HG03108 (cell line): ENCODE data around the gene PTPRD.
"Not testable (repeated sequence)": the region's sequence is repeated elsewhere in the genome, so short reads cannot be mapped to it uniquely, and the experiment has no call there.

Source experiments
- ATAC-seq: cut with Tn5 transposase; IDR thresholded peaks from one replicate; pipeline ENCODE4 v1.9.1; 2021; ENCODE audit warnings: moderate library complexity; ENCODE audit not compliant: unreplicated experiment

Gene PTPRD

DNA sequence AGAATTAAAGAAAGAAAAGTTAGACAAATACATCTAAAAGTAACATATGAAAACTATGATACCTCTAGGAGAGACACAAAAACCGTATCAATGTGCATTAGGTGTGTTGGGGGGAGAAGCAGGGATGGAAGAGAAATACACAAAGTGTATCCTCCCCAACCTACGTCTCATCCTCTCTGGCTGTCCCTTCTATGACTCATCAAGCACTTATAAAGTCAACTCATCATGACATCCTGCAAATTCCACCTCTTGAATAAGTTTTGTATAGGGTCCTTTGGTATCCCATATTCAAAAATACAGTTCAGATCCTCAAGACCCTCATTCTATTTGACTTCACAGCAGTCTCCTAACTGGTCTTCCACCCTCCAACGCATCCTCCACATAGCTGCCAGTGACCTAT is 1895.7 kb downstream of the PTPRD start:
- no peak for ATAC-seq

DNA sequence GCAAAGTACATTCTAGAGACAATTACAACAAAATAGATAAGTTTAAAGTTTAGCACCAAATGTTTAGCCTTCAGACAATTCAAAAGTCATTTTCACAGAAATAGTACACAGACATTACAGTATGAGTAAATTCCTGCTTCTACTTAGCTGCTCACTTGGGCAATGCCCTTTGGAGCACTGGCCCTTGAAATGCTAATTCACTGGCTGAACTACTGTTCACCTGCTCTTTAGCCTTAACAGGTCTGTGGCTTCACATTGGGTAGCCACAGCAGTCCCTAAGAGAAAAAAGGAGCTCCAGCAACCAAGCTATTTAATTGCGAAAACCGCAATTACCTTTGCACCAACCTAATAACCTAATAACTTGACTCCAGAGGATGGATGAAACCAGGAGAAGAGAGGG is 1897.0 kb downstream of the PTPRD start:
- ATAC-seq, result no peak

DNA sequence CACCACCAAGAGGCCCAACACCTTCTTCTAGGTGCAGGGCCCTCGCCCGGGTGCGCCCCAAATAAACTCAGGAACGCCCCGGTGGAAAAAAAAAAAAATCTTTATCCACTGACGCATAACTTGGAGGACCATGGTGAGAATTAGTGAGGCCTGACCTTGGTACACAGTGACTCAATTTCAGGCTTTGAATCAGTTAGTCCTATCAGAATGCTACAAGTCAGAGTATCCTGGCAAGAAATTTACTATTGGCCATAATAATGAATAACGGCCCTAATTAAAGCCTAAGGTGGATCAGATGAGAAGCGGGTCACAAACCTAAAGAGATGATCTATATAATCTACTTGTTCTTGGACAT is 1899.0 kb downstream of the PTPRD start:
- no peak for ATAC-seq

DNA sequence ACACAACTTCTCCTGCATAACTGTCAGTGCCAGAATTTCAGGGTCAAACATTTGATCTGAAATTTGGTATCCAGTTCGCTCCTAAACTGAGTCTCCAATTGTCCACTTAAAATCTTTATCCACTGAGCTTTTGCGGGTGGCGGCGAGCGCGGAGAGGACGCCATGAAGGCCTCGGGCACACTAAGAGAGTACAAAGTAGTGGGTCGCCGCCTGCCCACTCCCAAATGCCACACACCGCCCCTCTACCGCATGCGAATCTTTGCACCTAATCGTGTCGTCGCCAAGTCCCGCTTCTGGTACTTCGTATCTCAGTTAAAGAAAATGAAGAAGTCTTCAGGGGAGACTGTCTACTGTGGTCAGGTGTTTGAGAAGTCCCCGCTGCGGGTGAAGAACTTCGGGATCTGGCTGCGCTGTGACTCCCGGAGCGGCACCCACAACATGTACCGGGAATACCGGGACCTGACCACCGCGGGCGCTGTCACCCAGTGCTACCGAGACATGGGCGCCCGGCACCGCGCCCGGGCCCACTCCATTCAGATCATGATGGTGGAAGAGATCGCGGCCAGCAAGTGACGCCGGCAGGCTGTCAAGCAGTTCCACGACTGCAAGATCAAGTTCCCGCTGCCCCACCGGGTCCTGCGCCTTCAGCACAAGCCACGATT is 1899.5 kb downstream of the PTPRD start:
- ATAC-seq, result no peak

DNA sequence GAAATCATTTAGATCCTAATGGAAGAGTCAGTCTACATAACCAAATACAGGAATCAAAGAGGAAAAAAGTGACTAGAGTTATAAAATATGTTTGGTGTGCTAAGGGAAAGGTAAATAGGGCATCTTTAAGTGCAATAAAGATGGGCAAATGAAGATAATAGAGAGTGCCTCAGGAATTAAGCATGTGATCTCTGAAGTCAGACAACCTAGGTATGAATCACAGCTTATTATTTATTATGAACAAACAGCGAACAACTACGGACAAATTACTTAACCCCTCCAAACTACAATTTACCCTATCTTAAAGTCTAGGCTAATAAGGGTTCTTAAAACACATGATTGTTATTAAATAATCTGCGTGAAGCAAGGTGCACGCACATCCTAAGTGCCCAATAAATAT is 1903.1 kb downstream of the PTPRD start:
- no peak for ATAC-seq

DNA sequence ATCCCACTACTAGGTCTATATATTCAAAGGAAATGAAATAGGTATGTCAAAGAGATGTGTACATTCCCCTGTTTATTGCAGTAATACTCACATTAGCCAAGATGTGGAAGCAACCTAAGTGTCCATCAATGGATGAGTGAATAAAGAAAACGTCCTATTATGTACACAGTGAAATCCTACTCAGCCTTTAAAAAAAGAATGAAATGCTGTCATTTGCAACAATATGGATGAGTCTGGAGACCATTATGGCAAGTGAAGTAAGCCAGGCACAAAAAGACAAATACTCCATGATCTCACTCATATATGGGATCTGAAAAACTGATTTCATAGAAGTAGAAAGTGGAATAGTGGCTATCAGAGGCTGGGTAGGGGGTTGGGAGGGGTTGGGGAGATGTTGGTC is 1904.1 kb downstream of the PTPRD start:
- ATAC-seq, result no peak

DNA sequence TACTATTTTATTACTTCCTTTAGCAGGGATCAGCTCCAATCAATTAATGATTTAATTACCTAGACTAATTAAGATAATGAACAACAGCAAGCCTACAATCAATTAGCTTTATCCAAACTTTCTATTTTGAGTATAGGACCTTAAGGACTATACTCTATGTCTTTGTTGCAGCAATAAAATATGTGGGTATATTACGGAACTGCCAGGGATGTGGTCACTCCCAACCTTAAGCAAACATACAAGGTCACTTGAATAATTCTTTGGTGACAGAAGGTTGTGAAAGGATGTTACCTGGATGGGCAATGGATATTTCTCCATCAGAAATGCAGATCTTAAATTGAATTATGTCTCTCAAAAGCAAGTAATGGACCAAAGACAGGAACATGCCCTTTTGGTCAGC is 1905.8 kb downstream of the PTPRD start:
- ATAC-seq, result no peak

DNA sequence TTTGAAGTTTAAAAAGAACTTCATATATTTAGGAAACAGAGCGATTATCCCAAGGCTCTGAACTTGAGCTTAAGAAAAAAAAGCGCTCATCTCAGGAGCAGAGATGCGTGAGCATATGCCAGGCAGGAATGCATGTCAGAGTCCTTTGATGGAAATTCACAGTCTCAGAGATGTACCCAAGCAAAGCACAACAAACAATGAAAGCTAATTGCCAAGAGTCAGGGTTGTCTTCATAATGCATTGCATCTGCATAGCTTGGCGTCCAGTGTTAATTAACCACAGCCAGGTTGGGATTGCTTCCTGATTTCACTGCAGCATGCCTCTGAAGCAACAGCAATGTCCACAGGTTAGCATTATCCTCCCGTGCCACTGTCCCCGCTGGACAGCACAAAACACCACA is 1906.3 kb downstream of the PTPRD start:
- ATAC-seq, result no peak

DNA sequence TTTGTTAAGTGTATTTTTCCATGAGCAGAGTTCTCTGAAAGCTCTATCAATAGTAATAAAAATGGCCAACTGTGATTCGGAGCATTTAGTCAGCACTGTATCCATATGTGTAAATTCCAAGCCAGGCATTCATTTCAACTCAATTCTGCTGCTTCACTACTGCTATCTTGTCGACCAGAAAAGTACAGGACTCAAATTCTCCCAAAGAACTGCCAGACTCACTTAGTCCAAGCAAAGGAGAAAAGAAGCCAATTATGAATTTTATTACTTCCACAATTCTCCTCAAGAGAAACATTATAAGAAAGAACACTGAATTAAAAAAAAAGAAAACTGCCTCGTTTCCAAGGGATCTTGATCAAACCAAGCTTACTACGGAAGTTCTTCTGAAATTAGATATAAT is 1906.9 kb downstream of the PTPRD start:
- ATAC-seq, result no peak

DNA sequence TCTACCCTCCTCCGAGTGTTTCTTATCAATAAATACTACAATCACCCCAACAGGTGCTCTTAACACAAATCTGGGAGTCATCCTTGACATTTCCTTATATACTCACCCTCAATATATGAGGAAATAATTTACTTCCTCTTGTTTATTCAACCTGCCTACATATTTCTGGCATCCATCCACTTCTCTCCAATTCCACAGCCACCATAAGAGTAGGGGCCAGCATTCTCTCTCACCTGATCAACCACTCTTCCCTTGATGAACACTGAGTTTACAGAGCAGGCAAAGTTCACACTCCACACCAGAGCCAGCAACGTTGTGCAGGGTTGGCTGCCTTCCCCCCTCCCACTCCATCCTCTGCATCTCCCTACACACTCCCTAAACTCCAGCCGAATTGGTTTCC is 1908.9 kb downstream of the PTPRD start:
- ATAC-seq, result no peak

DNA sequence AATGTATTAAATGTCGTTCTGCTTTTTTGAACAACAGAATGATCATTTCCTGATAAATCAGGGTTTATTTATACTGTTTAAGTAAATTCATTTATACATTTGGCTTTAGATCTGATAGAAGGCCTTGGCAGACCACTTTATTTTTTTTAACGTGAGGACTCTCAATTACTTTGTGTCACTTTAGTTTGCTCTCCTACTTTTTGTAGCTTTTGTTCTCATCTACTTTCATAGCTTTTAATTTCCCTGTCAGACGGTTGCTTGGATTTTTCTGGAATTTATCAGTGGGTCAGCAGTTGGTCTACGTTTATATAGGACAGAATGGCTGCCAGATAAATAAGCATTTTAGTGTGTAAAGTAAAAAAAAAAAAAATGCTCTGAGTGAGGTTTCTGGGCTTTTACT is 1910.9 kb downstream of the PTPRD start:
- no peak for ATAC-seq

DNA sequence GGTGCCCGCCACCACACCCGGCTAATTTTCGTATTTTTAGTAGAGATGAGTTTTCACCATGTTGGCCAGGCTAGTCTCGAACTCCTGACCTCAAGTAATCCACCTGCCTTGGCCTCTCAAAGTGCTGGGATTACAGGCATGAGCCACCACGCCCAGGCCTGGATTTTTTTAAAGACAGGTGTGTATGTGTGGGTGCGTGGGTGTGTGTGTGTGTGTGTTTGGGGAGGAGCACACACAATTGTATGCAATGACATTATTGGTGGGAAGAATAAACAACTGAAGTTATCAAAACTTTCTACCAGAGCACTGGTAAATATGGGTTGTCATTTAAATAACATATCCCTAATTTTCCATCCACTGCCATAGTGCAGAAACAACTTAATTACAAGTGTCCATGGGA is 1915.2 kb downstream of the PTPRD start:
- ATAC-seq, result not testable (repeated sequence)

DNA sequence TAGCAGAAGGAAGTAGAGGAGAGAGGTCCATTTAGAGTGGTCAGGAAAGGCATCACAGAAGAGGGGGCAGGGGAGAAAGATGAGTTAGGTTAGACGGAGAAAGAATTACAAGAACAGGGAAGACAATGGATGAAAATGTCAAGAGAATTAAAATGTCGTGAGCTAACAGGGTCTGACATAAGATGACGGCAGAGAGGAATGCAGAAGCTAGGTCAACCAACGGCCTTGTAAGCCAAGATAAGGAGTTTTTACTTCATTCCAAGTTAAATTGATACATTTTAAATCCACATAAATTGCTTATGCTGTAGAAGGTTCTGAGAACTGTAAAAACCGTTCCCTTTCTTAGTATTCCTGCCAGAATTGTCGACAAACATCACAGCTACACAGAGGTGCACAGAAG is 1916.3 kb downstream of the PTPRD start:
- ATAC-seq, result no peak

DNA sequence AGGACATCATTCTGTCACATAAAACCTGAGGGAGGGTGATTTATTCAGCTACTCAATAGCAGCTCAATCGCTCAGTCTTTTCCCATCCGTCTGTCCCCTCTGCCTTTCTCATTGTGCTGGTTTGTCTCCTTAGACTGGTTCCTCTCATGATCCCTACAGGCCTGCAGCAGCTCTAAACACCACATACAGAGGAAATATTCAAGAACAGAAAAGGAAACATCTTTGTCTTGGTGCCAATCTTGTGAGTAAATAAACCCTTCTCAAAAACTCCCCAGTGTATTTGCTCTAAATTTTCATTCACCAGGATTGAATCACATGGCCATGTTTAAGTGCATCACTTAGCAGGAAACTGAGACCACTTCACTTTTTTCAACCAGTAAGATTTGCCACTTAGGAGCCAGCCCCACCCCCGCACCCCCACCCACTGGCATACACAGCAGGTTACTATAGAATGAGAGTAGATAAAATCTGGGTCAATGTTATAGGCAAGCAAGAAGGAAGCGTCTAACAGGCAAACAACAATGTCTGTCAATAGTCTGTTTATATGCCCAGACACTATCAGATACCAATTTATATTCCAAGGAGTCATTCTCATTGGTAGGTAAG is 1917.7 kb downstream of the PTPRD start:
- ATAC-seq, result no peak

DNA sequence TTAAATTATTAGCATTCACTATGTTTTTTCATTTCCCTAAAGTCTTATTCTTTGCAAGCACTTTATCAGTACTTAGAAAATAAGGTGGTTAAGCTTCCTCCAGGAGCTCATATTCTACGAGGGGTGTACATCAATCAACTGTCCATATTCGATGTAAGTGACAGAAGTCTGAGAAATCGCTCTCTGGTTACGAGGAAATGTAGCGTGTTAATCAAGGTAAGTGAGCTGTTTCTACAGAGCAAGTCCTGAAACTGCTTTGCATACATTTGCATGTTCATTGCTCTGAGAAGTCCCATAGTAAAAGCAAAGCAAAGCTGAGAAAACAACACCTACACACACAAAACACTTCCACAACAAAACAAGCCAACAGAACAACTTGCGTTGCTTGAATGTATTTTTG is 1919.3 kb downstream of the PTPRD start:
- no peak for ATAC-seq

DNA sequence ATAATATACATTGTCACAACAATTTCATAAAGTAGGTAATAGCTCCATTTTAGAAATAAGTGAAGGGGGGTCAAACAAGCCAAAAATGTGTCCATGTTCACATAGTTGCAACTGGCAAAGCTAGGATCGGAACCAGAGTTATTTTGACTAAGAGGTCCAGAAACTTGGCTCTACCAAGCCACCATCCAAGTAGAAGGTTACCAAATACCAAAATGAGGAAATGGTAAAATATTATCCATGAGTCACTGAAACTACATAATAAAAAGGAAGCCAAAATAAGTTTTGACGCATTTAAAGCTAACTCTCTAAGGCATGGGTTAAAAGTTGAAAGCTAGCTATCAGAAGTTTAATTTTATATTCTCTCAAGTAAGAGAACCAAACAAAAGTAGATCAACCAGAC is 1926.3 kb downstream of the PTPRD start:
- ATAC-seq, result no peak

DNA sequence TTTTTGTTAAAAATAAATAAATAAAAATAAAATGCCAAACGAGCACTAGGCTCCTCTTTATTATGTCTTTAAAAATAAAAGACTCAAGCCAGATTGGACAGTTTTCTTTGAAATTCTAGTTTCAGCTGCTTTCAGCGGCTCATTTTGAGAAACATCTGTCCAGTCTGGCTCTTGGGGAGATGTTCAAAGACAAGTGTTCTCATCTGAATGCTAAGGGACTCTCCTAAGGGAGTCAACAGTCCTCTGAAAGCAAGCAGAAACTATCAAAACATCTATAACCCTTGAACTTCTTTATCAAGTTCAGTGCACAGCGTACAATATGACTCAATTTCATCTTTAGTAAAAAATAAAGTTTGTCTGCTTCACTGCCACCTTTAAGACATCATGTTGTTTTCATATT is 1927.0 kb downstream of the PTPRD start:
- no peak for ATAC-seq

DNA sequence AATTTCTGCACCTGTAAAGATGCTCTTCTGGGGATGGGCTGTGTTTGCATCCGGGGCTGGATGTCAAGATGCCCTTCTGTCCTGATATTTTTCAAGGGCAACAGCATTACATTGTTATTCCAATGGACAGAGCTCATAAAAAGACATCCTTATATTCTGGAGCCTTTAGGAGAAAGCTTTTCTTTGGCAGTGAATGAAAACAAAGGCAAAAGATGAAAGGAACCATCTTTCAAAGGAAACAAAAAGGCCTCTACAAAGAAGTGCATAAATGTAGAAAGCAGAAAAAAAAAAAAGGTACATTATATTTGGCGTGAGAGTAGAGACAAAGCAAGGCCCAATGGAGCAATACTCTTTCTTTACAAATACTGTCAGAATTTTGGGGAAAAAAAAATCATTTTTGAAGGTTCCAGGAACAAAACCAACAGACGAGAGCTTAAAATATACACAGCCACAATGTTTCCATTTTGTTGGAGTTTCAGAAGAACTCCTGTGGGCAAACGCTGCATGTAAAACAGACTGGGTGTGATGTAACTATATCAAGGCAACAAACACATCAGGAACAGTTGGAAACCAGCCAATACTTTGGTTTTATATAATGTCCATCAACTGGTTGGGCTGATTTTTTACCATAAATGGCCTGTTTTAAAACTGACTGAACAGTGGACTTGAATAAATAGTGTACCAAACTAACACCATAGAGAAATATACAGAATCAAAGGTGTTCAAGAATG is 1927.7 kb downstream of the PTPRD start:
- ATAC-seq, result no peak

DNA sequence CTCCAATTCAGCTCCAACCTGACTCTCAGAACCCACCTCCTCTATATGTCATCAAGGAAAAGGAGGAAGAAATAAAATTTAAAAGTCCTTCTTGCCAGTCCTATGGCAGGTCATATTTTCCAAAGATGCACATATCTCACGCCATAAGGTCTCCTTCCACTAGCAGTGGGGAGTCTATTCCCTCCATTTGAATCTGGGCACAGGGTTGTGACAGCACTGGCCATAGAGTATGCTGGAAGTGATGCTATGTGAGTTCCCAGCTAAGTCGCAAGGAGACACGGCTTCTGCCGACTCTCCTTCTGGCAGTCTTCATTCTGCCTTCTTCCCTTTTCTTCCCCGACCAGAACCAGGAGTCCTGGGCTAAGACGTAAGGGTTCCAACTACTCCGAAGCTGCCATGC is 1929.3 kb downstream of the PTPRD start:
- ATAC-seq, result no peak

DNA sequence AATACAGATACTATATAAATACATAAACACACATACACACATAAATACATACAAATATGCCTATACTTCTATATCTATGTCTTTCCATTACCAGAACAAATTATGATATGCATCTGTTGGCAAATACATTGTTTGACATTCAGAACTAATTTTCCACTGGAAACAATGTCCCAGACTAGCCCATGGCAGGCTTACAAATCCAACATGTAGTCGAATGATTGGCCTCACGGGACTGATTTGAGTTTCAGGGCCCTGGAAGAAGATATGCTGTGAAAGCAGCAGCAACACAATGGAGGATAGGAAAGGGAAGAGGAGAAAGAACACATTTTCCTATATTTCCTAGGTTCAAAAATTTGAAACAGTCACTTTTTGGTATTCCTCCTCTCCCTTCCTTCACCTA is 1932.1 kb downstream of the PTPRD start:
- ATAC-seq, result no peak

DNA sequence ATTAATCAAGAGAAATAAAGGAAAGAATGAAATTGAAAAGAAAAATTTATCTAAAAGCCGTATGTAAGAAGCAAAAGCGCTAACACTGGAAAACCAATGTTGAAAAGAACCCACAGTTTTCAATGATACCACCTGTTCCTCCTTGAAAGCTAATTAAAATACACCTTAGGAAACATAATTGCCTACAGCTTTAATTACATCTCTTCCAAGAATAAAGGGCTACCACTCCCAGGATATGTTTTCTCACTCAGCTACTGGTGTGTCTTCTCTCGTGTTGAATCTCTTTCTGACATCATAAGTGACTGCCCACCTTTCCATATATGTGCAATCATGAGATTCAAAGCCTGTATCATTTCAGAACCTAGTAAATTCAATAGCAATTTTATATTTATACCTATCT is 1932.6 kb downstream of the PTPRD start:
- ATAC-seq, result no peak

DNA sequence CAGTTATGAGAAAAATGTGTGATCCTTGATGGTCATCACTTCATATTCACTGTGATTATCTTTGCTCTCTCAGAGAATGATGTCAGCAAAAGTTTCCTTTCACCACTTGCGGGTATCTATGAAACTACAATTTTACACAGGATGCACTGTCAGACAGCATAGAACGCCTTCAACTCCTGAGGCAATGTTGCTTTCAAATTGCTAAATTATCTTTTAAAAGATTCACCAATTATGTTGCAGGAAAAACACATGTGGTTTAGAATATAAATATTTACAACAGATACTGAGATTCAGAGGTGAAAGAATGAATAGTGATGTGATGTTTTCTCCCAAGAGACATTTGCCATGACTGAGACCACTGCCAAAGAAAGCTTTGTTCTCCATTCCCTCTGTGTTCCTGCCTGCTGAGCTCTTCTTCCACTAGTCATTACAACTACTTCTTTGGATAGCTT is 1933.4 kb downstream of the PTPRD start:
- ATAC-seq, result no peak

DNA sequence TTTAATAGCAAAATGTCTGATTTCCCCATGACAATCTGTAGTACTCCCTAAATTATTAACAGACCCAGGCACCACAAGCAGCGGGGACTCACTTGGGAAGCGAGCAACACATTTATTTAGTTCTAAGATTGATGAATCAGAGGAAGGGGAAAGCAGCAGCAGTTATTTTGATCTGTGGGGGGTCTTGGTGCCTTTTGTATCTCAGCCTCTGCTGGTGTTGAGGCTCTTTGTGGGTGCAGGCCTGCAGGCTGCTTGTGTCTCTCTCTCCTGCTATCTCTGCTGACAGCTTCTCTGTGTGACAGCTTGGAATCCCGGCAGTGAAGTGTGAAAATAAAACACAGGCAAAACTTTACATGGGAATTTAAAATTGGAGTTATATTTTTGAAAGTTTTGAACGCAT is 1935.1 kb downstream of the PTPRD start:
- no peak for ATAC-seq
